PC-3 (cell line): ENCODE data around the gene SYDE1. TPM values are rescaled to one million over a fixed set of nuclear protein-coding genes. Genes with fewer than 3 reads are reported as not detected.

Experiments used
- ATAC-seq: fragments of 200-7000 bp; cut with Tn5 transposase; 2 replicates; pipeline ENCODE4 v1.9.1; 2020; ENCODE audit warnings: mild to moderate bottlenecking, moderate library complexity
- BruUV-seq: library from RNA; stranded (reverse); fragments of 400-500 nt; replicated peaks from 2 replicates; lab custom pipeline; 2021; lab: Mats Ljungman, UMichigan
- CTCF ChIA-PET: fragments of 300-600 bp; sonication (Branson Sonifier 250); formaldehyde crosslinking; loops from one replicate; lab custom pipeline; 2022; ENCODE audit warnings: antibody characterized with exemption; lab: Charles Lee
- POLR2A ChIA-PET: fragments of 300-600 bp; sonication (Branson Sonifier 250); formaldehyde crosslinking; loops from one replicate; lab custom pipeline; 2022; ENCODE audit warnings: antibody characterized with exemption; ENCODE audit not compliant: unreplicated experiment; lab: Charles Lee
- DNase-seq: peaks from one replicate; pipeline ENCODE4 v3.0.0-alpha.2; 2015
- H2AFZ ChIP-seq: fragments of 300-600 bp; sonication (generic); 2 replicates; pipeline ENCODE4 v1.6.0; 2016; ENCODE audit warnings: antibody characterized with exemption, low read length
- H3F3A ChIP-seq: fragments of 300-600 bp; sonication (generic); one replicate; pipeline ENCODE4 v1.6.0; 2017; ENCODE audit warnings: antibody characterized with exemption, low read length, control low read depth, mild to moderate bottlenecking; ENCODE audit not compliant: unreplicated experiment
- H3K27ac ChIP-seq: fragments of 300-600 bp; sonication (generic); 2 replicates; pipeline ENCODE4 v1.5.1; 2016; ENCODE audit warnings: mild to moderate bottlenecking, low read length
- H3K27me3 ChIP-seq: fragments of 300-600 bp; sonication (generic); 2 replicates; pipeline ENCODE4 v1.6.1; 2016; ENCODE audit warnings: low read length, mixed read lengths
- H3K36me3 ChIP-seq: fragments of 300-600 bp; sonication (generic); 2 replicates; pipeline ENCODE4 v1.6.1; 2016; ENCODE audit warnings: low read depth, mixed run types, low read length, mixed read lengths
- H3K4me1 ChIP-seq: fragments of 300-600 bp; sonication (generic); 2 replicates; pipeline ENCODE4 v1.5.1; 2016; ENCODE audit warnings: low read length; ENCODE audit not compliant: insufficient read depth
- H3K4me2 ChIP-seq: fragments of 300-600 bp; sonication (generic); 2 replicates; pipeline ENCODE4 v1.6.0; 2016; ENCODE audit warnings: low read length
- H3K4me3 ChIP-seq: fragments of 300-600 bp; sonication (generic); 2 replicates; pipeline ENCODE4 v1.5.1; 2016; ENCODE audit warnings: mild to moderate bottlenecking, low read length, mixed read lengths
- H3K79me2 ChIP-seq: fragments of 300-600 bp; sonication (generic); 2 replicates; pipeline ENCODE4 v1.6.1; 2017; ENCODE audit warnings: low read length, mixed read lengths
- H3K9ac ChIP-seq: fragments of 300-600 bp; sonication (generic); 2 replicates; pipeline ENCODE4 v1.6.0; 2016; ENCODE audit warnings: mild to moderate bottlenecking, low read length
- H3K9me2 ChIP-seq: fragments of 300-600 bp; sonication (generic); replicated peaks from 2 replicates; pipeline ENCODE4 v1.6.1; 2016; ENCODE audit warnings: mixed run types, low read length, mixed read lengths
- H3K9me3 ChIP-seq: fragments of 300-600 bp; sonication (generic); 2 replicates; pipeline ENCODE4 v1.6.1; 2016; ENCODE audit warnings: low read length, mixed read lengths
- H4K20me1 ChIP-seq: fragments of 300-600 bp; sonication (generic); 2 replicates; pipeline ENCODE4 v1.6.1; 2016; ENCODE audit warnings: low read length, mixed read lengths
- EZH2 ChIP-seq: fragments of 300-600 bp; sonication (generic); IDR thresholded peaks from one replicate; pipeline ENCODE4 v1.6.1; 2017; ENCODE audit warnings: antibody characterized with exemption, mild to moderate bottlenecking, low read length; ENCODE audit not compliant: unreplicated experiment
- EZH2phosphoT487 ChIP-seq: fragments of 300-600 bp; sonication (generic); IDR thresholded peaks from 2 replicates; pipeline ENCODE4 v1.6.1; 2018; ENCODE audit warnings: mild to moderate bottlenecking, antibody characterized with exemption, low read length, borderline replicate concordance
- intact Hi-C: fragments of 100-400 bp; cut with micrococcal nuclease; formaldehyde crosslinking; loops from 2 replicates; pipeline ENCODE4 v1.9.0; 2023
- total RNA-seq: library from RNA; depleted of rRNA; stranded (reverse); fragments of >200 nt; gene quantifications from 2 replicates; pipeline ENCODE4 v1.2.3, GENCODE V29; 2014
- TF ChIP-seq, protein P1 (sequence below): fragments of 300-600 bp; sonication (generic); conservative IDR thresholded peaks from 2 replicates; pipeline ENCODE4 v1.5.1; 2017; ENCODE audit warnings: antibody characterized with exemption, low read depth, mild to moderate bottlenecking, low read length

Gene SYDE1
- total RNA-seq, 1 experiment from 2014 or later: 13.8 TPM

DNA sequence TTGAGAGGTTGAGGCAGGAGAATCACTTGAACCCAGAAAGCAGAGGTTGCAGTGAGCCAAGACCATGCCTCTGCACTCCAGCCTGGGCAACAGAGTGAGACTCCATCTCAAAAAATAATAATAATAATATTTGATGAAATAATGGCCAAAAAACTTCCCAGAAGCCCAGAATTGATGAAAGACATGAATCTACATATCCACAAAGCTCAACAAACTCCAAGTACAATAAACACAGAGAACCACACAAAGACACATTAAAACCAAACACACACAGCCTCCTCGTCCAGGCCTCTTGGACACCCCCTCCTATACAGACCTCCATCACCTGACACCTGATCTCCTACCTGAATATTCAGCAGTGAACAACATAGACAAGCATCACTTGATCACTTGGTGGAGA lies 3.2 kb upstream of the SYDE1 start:
- Histone ChIP-seq H3F3A (no peaks in the 10 kb centered on the region), H3K27me3 (no peaks in the 10 kb centered on the region), H4K20me1 (no peaks in the 10 kb centered on the region), H3K79me2 (no peaks in the 10 kb centered on the region), H3K4me1 (peaks cover 5% of the 10 kb centered on the region), H3K36me3 (no peaks in the 10 kb centered on the region; the same call in 1 of the 2 replicates), H3K27ac (no peak overlapping the region), H3K9me3 (0 out of 2 replicates have a peak, but pooled peaks cover 6% of the 10 kb centered on the region), H3K4me2 (no peak overlapping the region), H2AFZ (no peak overlapping the region), H3K9ac (no peak overlapping the region), H3K4me3 (no peak overlapping the region), H3K9me2 (no peaks in the 10 kb centered on the region)
- ATAC-seq (no peak), DNase-seq (no peak)
- BruUV-seq: no TSS peak
- CTCF ChIA-PET: no interaction called here
- TF ChIP-seq, protein P1, sequence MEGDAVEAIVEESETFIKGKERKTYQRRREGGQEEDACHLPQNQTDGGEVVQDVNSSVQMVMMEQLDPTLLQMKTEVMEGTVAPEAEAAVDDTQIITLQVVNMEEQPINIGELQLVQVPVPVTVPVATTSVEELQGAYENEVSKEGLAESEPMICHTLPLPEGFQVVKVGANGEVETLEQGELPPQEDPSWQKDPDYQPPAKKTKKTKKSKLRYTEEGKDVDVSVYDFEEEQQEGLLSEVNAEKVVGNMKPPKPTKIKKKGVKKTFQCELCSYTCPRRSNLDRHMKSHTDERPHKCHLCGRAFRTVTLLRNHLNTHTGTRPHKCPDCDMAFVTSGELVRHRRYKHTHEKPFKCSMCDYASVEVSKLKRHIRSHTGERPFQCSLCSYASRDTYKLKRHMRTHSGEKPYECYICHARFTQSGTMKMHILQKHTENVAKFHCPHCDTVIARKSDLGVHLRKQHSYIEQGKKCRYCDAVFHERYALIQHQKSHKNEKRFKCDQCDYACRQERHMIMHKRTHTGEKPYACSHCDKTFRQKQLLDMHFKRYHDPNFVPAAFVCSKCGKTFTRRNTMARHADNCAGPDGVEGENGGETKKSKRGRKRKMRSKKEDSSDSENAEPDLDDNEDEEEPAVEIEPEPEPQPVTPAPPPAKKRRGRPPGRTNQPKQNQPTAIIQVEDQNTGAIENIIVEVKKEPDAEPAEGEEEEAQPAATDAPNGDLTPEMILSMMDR: no peak
- TF ChIP-seq EZH2phosphoT487: no peak
- no peak for TF ChIP-seq EZH2
- POLR2A ChIA-PET: no interaction called here
- intact Hi-C loops: no loop called here

DNA sequence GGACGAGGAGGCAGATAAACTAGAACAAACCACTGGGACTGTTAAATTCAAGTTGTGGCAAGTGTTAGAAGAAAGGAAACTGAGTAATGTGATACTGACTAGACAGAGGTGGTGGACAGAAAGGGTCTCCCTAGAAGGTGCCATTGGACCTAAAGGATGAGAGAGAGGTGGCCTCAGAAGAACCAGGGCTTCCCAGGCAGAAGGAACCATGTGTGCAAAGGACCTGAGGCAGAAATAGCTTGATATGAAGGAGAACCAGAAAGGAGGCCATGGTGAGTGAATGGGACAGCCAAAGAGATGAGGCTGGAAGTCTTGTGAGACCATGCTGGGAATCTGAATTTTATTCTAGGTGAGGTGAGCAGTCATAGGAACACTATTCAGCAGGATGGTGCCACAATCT lies 2.8 kb upstream of the SYDE1 start:
- POLR2A ChIA-PET: no interaction called here
- no peaks in the 10 kb centered on the region for H3K79me2 ChIP-seq
- BruUV-seq: no TSS peak
- H3K4me2 ChIP-seq: no peak overlapping the region
- no peak overlapping the region for H3K9ac ChIP-seq
- TF ChIP-seq EZH2phosphoT487 (no peak), EZH2 (no peak)
- TF ChIP-seq, protein P1: no peak
- peaks cover 5% of the 10 kb centered on the region for H3K4me1 ChIP-seq
- no peaks in the 10 kb centered on the region for H3K9me2 ChIP-seq
- H3K4me3 ChIP-seq: no peak overlapping the region
- no peak overlapping the region for H2AFZ ChIP-seq
- 0 out of 2 replicates have a peak, but pooled peaks cover 6% of the 10 kb centered on the region for H3K9me3 ChIP-seq
- no peak for DNase-seq
- H3K36me3 ChIP-seq: no peaks in the 10 kb centered on the region; the same call in 1 of the 2 replicates
- H3F3A ChIP-seq: no peaks in the 10 kb centered on the region
- no peaks in the 10 kb centered on the region for H3K27me3 ChIP-seq
- CTCF ChIA-PET: no interaction called here
- H3K27ac ChIP-seq: no peak overlapping the region
- ATAC-seq: no peak
- intact Hi-C loops: no loop called here
- no peaks in the 10 kb centered on the region for H4K20me1 ChIP-seq

GRCh38 chr19:15105044-15105443 lies 2.2 kb upstream of the SYDE1 start:
- Histone ChIP-seq H3K27me3 (no peaks in the 10 kb centered on the region), H3K79me2 (no peaks in the 10 kb centered on the region), H3K9me2 (no peaks in the 10 kb centered on the region), H3F3A (no peaks in the 10 kb centered on the region), H3K27ac (no peak overlapping the region), H3K36me3 (no peaks in the 10 kb centered on the region; the same call in 1 of the 2 replicates), H3K9me3 (0 out of 2 replicates have a peak, but pooled peaks cover 6% of the 10 kb centered on the region), H3K4me2 (no peak overlapping the region), H3K9ac (no peak overlapping the region), H4K20me1 (no peaks in the 10 kb centered on the region), H2AFZ (no peak overlapping the region), H3K4me1 (peaks cover 5% of the 10 kb centered on the region), H3K4me3 (no peak overlapping the region)
- BruUV-seq: no TSS peak
- intact Hi-C loops: no loop called here
- ATAC-seq (no peak), DNase-seq (no peak)
- ChIA-PET POLR2A (no interaction called here), CTCF (no interaction called here)
- no peak for TF ChIP-seq EZH2phosphoT487
- TF ChIP-seq, protein P1: no peak
- TF ChIP-seq EZH2: no peak
